PC-3 (cell line): ENCODE measurements around the gene ARHGDIB. TPM values are rescaled to one million over a fixed set of nuclear protein-coding genes. Genes with fewer than 3 reads are reported as not detected.

Source experiments
- ATAC-seq: fragments of 200-7000 bp; cut with Tn5 transposase; 2 replicates; pipeline ENCODE4 v1.9.1; 2020; ENCODE audit warnings: mild to moderate bottlenecking, moderate library complexity
- BruUV-seq: library from RNA; stranded (reverse); fragments of 400-500 nt; replicated peaks from 2 replicates; lab custom pipeline; 2021; lab: Mats Ljungman, UMichigan
- CTCF ChIA-PET: fragments of 300-600 bp; sonication (Branson Sonifier 250); formaldehyde crosslinking; loops from one replicate; lab custom pipeline; 2022; ENCODE audit warnings: antibody characterized with exemption; lab: Charles Lee
- POLR2A ChIA-PET: fragments of 300-600 bp; sonication (Branson Sonifier 250); formaldehyde crosslinking; loops from one replicate; lab custom pipeline; 2022; ENCODE audit warnings: antibody characterized with exemption; ENCODE audit not compliant: unreplicated experiment; lab: Charles Lee
- DNase-seq: peaks from one replicate; pipeline ENCODE4 v3.0.0-alpha.2; 2015
- H2AFZ ChIP-seq: fragments of 300-600 bp; sonication (generic); 2 replicates; pipeline ENCODE4 v1.6.0; 2016; ENCODE audit warnings: antibody characterized with exemption, low read length
- H3F3A ChIP-seq: fragments of 300-600 bp; sonication (generic); one replicate; pipeline ENCODE4 v1.6.0; 2017; ENCODE audit warnings: antibody characterized with exemption, low read length, control low read depth, mild to moderate bottlenecking; ENCODE audit not compliant: unreplicated experiment
- H3K27ac ChIP-seq: fragments of 300-600 bp; sonication (generic); 2 replicates; pipeline ENCODE4 v1.5.1; 2016; ENCODE audit warnings: mild to moderate bottlenecking, low read length
- H3K27me3 ChIP-seq: fragments of 300-600 bp; sonication (generic); 2 replicates; pipeline ENCODE4 v1.6.1; 2016; ENCODE audit warnings: low read length, mixed read lengths
- H3K36me3 ChIP-seq: fragments of 300-600 bp; sonication (generic); 2 replicates; pipeline ENCODE4 v1.6.1; 2016; ENCODE audit warnings: low read depth, mixed run types, low read length, mixed read lengths
- H3K4me1 ChIP-seq: fragments of 300-600 bp; sonication (generic); 2 replicates; pipeline ENCODE4 v1.5.1; 2016; ENCODE audit warnings: low read length; ENCODE audit not compliant: insufficient read depth
- H3K4me2 ChIP-seq: fragments of 300-600 bp; sonication (generic); 2 replicates; pipeline ENCODE4 v1.6.0; 2016; ENCODE audit warnings: low read length
- H3K4me3 ChIP-seq: fragments of 300-600 bp; sonication (generic); 2 replicates; pipeline ENCODE4 v1.5.1; 2016; ENCODE audit warnings: mild to moderate bottlenecking, low read length, mixed read lengths
- H3K79me2 ChIP-seq: fragments of 300-600 bp; sonication (generic); 2 replicates; pipeline ENCODE4 v1.6.1; 2017; ENCODE audit warnings: low read length, mixed read lengths
- H3K9ac ChIP-seq: fragments of 300-600 bp; sonication (generic); 2 replicates; pipeline ENCODE4 v1.6.0; 2016; ENCODE audit warnings: mild to moderate bottlenecking, low read length
- H3K9me2 ChIP-seq: fragments of 300-600 bp; sonication (generic); replicated peaks from 2 replicates; pipeline ENCODE4 v1.6.1; 2016; ENCODE audit warnings: mixed run types, low read length, mixed read lengths
- H3K9me3 ChIP-seq: fragments of 300-600 bp; sonication (generic); 2 replicates; pipeline ENCODE4 v1.6.1; 2016; ENCODE audit warnings: low read length, mixed read lengths
- H4K20me1 ChIP-seq: fragments of 300-600 bp; sonication (generic); 2 replicates; pipeline ENCODE4 v1.6.1; 2016; ENCODE audit warnings: low read length, mixed read lengths
- EZH2 ChIP-seq: fragments of 300-600 bp; sonication (generic); IDR thresholded peaks from one replicate; pipeline ENCODE4 v1.6.1; 2017; ENCODE audit warnings: antibody characterized with exemption, mild to moderate bottlenecking, low read length; ENCODE audit not compliant: unreplicated experiment
- EZH2phosphoT487 ChIP-seq: fragments of 300-600 bp; sonication (generic); IDR thresholded peaks from 2 replicates; pipeline ENCODE4 v1.6.1; 2018; ENCODE audit warnings: mild to moderate bottlenecking, antibody characterized with exemption, low read length, borderline replicate concordance
- intact Hi-C: fragments of 100-400 bp; cut with micrococcal nuclease; formaldehyde crosslinking; loops from 2 replicates; pipeline ENCODE4 v1.9.0; 2023
- total RNA-seq: library from RNA; depleted of rRNA; stranded (reverse); fragments of >200 nt; gene quantifications from 2 replicates; pipeline ENCODE4 v1.2.3, GENCODE V29; 2014
- TF ChIP-seq, protein P1 (sequence below): fragments of 300-600 bp; sonication (generic); conservative IDR thresholded peaks from 2 replicates; pipeline ENCODE4 v1.5.1; 2017; ENCODE audit warnings: antibody characterized with exemption, low read depth, mild to moderate bottlenecking, low read length

ARHGDIB gene
- total RNA-seq, 1 experiment from 2014 or later = 10.4 TPM

- H3K9me3 ChIP-seq = no peaks in the 10 kb centered on the region
- H3K36me3 ChIP-seq = no peaks in the 10 kb centered on the region
- ChIA-PET POLR2A (no interaction called here), CTCF (no interaction called here)
- intact Hi-C loops = no loop called here
- TF ChIP-seq EZH2 (no peak), EZH2phosphoT487 (no peak)
- TF ChIP-seq, protein P1, sequence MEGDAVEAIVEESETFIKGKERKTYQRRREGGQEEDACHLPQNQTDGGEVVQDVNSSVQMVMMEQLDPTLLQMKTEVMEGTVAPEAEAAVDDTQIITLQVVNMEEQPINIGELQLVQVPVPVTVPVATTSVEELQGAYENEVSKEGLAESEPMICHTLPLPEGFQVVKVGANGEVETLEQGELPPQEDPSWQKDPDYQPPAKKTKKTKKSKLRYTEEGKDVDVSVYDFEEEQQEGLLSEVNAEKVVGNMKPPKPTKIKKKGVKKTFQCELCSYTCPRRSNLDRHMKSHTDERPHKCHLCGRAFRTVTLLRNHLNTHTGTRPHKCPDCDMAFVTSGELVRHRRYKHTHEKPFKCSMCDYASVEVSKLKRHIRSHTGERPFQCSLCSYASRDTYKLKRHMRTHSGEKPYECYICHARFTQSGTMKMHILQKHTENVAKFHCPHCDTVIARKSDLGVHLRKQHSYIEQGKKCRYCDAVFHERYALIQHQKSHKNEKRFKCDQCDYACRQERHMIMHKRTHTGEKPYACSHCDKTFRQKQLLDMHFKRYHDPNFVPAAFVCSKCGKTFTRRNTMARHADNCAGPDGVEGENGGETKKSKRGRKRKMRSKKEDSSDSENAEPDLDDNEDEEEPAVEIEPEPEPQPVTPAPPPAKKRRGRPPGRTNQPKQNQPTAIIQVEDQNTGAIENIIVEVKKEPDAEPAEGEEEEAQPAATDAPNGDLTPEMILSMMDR = no peak
- no peaks in the 10 kb centered on the region for H3K79me2 ChIP-seq
- no peak overlapping the region for H3K9ac ChIP-seq
- H3K4me3 ChIP-seq = no peak overlapping the region
- no peaks in the 10 kb centered on the region for H4K20me1 ChIP-seq
- no peak overlapping the region for H3K4me2 ChIP-seq
- no peak overlapping the region for H3K27ac ChIP-seq
- H3K4me1 ChIP-seq = no peaks in the 10 kb centered on the region
- no peak overlapping the region for H2AFZ ChIP-seq
- BruUV-seq = no TSS peak
- ATAC-seq = no peak
- H3K27me3 ChIP-seq = no peaks in the 10 kb centered on the region
- DNase-seq = no peak
- H3K9me2 ChIP-seq = no peaks in the 10 kb centered on the region
- H3F3A ChIP-seq = no peaks in the 10 kb centered on the region
These were observed 29.7 kb upstream of the ARHGDIB start for GRCh38 chr12:14991069-14991468.

- POLR2A ChIA-PET = no interaction called here
These were observed 28.4 kb upstream of the ARHGDIB start for GRCh38 chr12:14989790-14990189.

DNA sequence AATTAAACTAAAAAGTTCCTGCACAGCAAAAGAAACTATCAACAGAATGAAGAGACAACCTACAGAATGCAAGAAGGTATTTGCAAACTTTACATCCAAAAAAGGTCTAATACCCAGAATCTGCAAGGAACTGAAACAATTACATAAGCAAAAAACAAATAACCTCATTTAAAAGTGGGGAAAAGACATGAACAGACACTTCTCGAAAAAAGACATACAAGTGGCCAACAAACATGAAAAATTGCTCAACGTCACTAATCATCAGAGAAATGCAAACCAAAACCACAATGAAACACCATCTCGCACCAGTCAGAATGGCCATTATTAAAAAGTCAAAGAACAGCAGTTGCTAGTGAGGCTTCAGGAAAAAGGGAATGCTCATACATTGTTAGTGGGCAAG, 26.6 kb upstream of the ARHGDIB start:
- no peak for ATAC-seq
- Histone ChIP-seq H3K4me3 (no peak overlapping the region), H3K9me3 (no peaks in the 10 kb centered on the region), H2AFZ (no peak overlapping the region), H3K27me3 (no peaks in the 10 kb centered on the region), H3K27ac (no peak overlapping the region), H3K79me2 (no peaks in the 10 kb centered on the region), H4K20me1 (no peaks in the 10 kb centered on the region), H3K9ac (no peak overlapping the region), H3K9me2 (no peaks in the 10 kb centered on the region), H3F3A (no peaks in the 10 kb centered on the region), H3K4me1 (no peaks in the 10 kb centered on the region), H3K4me2 (no peak overlapping the region), H3K36me3 (no peaks in the 10 kb centered on the region)
- ChIA-PET CTCF (no interaction called here), POLR2A (no interaction called here)
- no peak for DNase-seq
- TF ChIP-seq, protein P1 = no peak
- TF ChIP-seq EZH2 (no peak), EZH2phosphoT487 (no peak)
- BruUV-seq = no TSS peak
- intact Hi-C loops = no loop called here

More at GRCh38 chr12:14989790-14990189, 28.4 kb upstream of the ARHGDIB start:
- no TSS peak for BruUV-seq
- H3K27ac ChIP-seq = no peak overlapping the region
- no peaks in the 10 kb centered on the region for H4K20me1 ChIP-seq
- H2AFZ ChIP-seq = no peak overlapping the region
- H3F3A ChIP-seq = no peaks in the 10 kb centered on the region
- H3K4me3 ChIP-seq = no peak overlapping the region
- TF ChIP-seq, protein P1 = no peak
- TF ChIP-seq EZH2 (no peak), EZH2phosphoT487 (no peak)
- no peak overlapping the region for H3K4me2 ChIP-seq
- H3K36me3 ChIP-seq = no peaks in the 10 kb centered on the region
- H3K79me2 ChIP-seq = no peaks in the 10 kb centered on the region
- H3K9me2 ChIP-seq = no peaks in the 10 kb centered on the region
- no peaks in the 10 kb centered on the region for H3K9me3 ChIP-seq
- no peaks in the 10 kb centered on the region for H3K4me1 ChIP-seq
- no peaks in the 10 kb centered on the region for H3K27me3 ChIP-seq
- intact Hi-C loops = no loop called here
- CTCF ChIA-PET = no interaction called here
- no peak overlapping the region for H3K9ac ChIP-seq
- DNase-seq = no peak
- no peak for ATAC-seq
